Neural cell (in vitro differentiated cells): ENCODE results near the gene KIF5A. TPM values are rescaled to one million over a fixed set of nuclear protein-coding genes. Genes with fewer than 3 reads are reported as not detected.
"Not testable (repeated sequence)": the region's sequence is repeated elsewhere in the genome, so short reads cannot be mapped to it uniquely, and the experiment has no call there.

Source experiments
- H2AFZ ChIP-seq: fragments of 200-600, 300-800 bp; sonication (generic), shearing (Covaris generic); 2 replicates; pipeline ENCODE4 v1.6.0; 2014; ENCODE audit warnings: low read depth, mild to moderate bottlenecking, antibody characterized with exemption, low read length, moderate library complexity
- H3F3A ChIP-seq: fragments of 200-600 bp; shearing (Covaris generic); 2 replicates; pipeline ENCODE4 v1.6.1; 2016; ENCODE audit warnings: mild to moderate bottlenecking, moderate library complexity, mixed read lengths, antibody characterized with exemption, low read length; ENCODE audit not compliant: insufficient read depth, poor library complexity, severe bottlenecking
- H3K27ac ChIP-seq: fragments of 200-600, 300-800 bp; sonication (generic), shearing (Covaris generic); 2 replicates; pipeline ENCODE4 v1.5.1; 2014; ENCODE audit warnings: mild to moderate bottlenecking, low read length, moderate library complexity
- H3K27me3 ChIP-seq: fragments of 300-800, 200-600 bp; sonication (generic), shearing (Covaris generic); 2 replicates; pipeline ENCODE4 v1.6.0; 2014; ENCODE audit warnings: mild to moderate bottlenecking, low read depth, low read length, moderate library complexity; ENCODE audit not compliant: insufficient read depth
- H3K36me3 ChIP-seq: fragments of 300-800, 200-600 bp; sonication (generic), shearing (Covaris generic); 2 replicates; pipeline ENCODE4 v1.5.1; 2014; ENCODE audit warnings: mild to moderate bottlenecking, antibody characterized with exemption, low read length, moderate library complexity; ENCODE audit not compliant: insufficient read depth
- H3K4me2 ChIP-seq: fragments of 300-800, 200-600 bp; sonication (generic), shearing (Covaris generic); 2 replicates; pipeline ENCODE4 v1.6.0; 2014; ENCODE audit warnings: mild to moderate bottlenecking, low read length
- H3K4me3 ChIP-seq: fragments of 300-800, 200-600 bp; sonication (generic), shearing (Covaris generic); 2 replicates; pipeline ENCODE4 v1.5.1; 2014; ENCODE audit warnings: mild to moderate bottlenecking, low read length, moderate library complexity
- H3K79me2 ChIP-seq: fragments of 200-600 bp; shearing (Covaris generic); replicated peaks from 2 replicates; pipeline ENCODE4 v1.6.0; 2014; ENCODE audit warnings: mild to moderate bottlenecking, low read length, moderate library complexity; ENCODE audit not compliant: insufficient read depth
- H3K9ac ChIP-seq: fragments of 300-800, 200-600 bp; sonication (generic), shearing (Covaris generic); 2 replicates; pipeline ENCODE4 v1.6.1; 2016; ENCODE audit warnings: mild to moderate bottlenecking, low read length, mixed read lengths
- H3K9me2 ChIP-seq: fragments of 200-600 bp; shearing (Covaris generic); 2 replicates; pipeline ENCODE4 v1.6.1; 2016; ENCODE audit warnings: mild to moderate bottlenecking, low read length, mixed read lengths; ENCODE audit not compliant: insufficient read depth
- H3K9me3 ChIP-seq: fragments of 200-600, 300-800 bp; sonication (generic), shearing (Covaris generic); 2 replicates; pipeline ENCODE4 v1.6.1; 2016; ENCODE audit warnings: mild to moderate bottlenecking, mixed run types, low read length, moderate library complexity, mixed read lengths
- H4K20me1 ChIP-seq: fragments of 200-600 bp; shearing (Covaris generic); 2 replicates; pipeline ENCODE4 v1.6.1; 2016; ENCODE audit warnings: mild to moderate bottlenecking, mixed run types; ENCODE audit not compliant: insufficient read depth
- EP300 ChIP-seq: fragments of 450-650 bp; conservative IDR thresholded peaks from 2 replicates; pipeline ENCODE4 v1.6.1; 2014; ENCODE audit warnings: antibody characterized with exemption, mild to moderate bottlenecking, moderate library complexity; ENCODE audit not compliant: poor library complexity, severe bottlenecking
- EZH2 ChIP-seq: fragments of 200-600, 300-800 bp; shearing (Covaris generic), sonication (generic); IDR thresholded peaks from 2 replicates; pipeline ENCODE4 v1.6.1; 2014; ENCODE audit warnings: antibody characterized with exemption, low read length, borderline replicate concordance, mild to moderate bottlenecking; ENCODE audit not compliant: insufficient read depth, poor library complexity, severe bottlenecking
- MXI1 ChIP-seq: fragments of 450-650 bp; conservative IDR thresholded peaks from 2 replicates; pipeline ENCODE4 v1.6.1; 2014; ENCODE audit warnings: antibody characterized with exemption, mild to moderate bottlenecking; ENCODE audit not compliant: poor library complexity, severe bottlenecking
- POLR2AphosphoS5 ChIP-seq: IDR thresholded peaks from 2 replicates; pipeline ENCODE4 v1.6.1; 2012
- RAD21 ChIP-seq: fragments of 450-650 bp; conservative IDR thresholded peaks from 2 replicates; pipeline ENCODE4 v1.6.1; 2014; ENCODE audit warnings: antibody characterized with exemption, mild to moderate bottlenecking, moderate library complexity
- SMC3 ChIP-seq: fragments of 450-650 bp; conservative IDR thresholded peaks from 2 replicates; pipeline ENCODE4 v1.6.1; 2014; ENCODE audit warnings: antibody characterized with exemption, mild to moderate bottlenecking, moderate library complexity; ENCODE audit not compliant: poor library complexity
- TAF1 ChIP-seq: IDR thresholded peaks from 2 replicates; pipeline ENCODE4 v1.6.1; 2012; ENCODE audit warnings: low read depth
- polyA plus RNA-seq: library from polyadenylated mRNA; depleted of rRNA; stranded (reverse); fragments of >200 nt; gene quantifications from 2 replicates; pipeline ENCODE4 v1.2.3, GENCODE V29; 2014
- TF ChIP-seq, protein P1 (sequence below): fragments of 450-650 bp; IDR thresholded peaks from 2 replicates; pipeline ENCODE4 v1.5.1; 2014; ENCODE audit warnings: antibody characterized with exemption, mild to moderate bottlenecking, moderate library complexity; ENCODE audit not compliant: poor library complexity, severe bottlenecking
- TF ChIP-seq, protein P2 (sequence below): IDR thresholded peaks from 2 replicates; pipeline ENCODE4 v1.6.1; 2012; ENCODE audit warnings: borderline replicate concordance

KIF5A gene
- polyA plus RNA-seq, 1 donor from 2014 or later, result 58.8 TPM

DNA sequence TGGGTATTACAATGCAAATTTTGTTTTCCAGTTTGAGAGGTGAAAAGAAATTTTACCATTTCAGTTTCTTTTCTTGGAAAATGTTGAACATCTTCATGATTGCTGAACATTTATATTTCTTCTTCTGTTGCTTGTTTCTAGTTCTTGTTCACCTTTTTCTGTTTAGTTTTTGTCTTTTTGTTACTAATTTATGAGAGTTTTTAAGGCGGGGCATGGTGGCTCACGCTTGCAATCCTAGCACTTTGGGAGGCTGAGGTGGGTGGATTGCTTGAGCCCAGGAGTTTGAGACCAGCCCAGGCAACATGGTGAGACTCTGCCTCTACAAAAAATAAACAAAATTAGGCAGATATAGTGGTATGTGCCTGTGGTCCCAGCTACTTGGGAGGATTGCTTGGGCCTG is 10.7 kb downstream of the KIF5A start:
- Histone ChIP-seq H3K4me2 (no peak overlapping the region), H3K9ac (no peak overlapping the region), H3K79me2 (peaks cover 37% of the 10 kb centered on the region), H4K20me1 (no peaks in the 10 kb centered on the region), H3K9me3 (no peaks in the 10 kb centered on the region), H3F3A (no peaks in the 10 kb centered on the region), H3K4me3 (no peak overlapping the region), H3K9me2 (no peaks in the 10 kb centered on the region), H3K27ac (no peak overlapping the region), H3K36me3 (peaks cover 7% of the 10 kb centered on the region), H3K27me3 (no peaks in the 10 kb centered on the region), H2AFZ (no peak overlapping the region)
- TF ChIP-seq EZH2 (no peak), TAF1 (no peak), RAD21 (no peak), MXI1 (no peak), POLR2AphosphoS5 (no peak), SMC3 (no peak), EP300 (no peak)
- TF ChIP-seq, protein P1, sequence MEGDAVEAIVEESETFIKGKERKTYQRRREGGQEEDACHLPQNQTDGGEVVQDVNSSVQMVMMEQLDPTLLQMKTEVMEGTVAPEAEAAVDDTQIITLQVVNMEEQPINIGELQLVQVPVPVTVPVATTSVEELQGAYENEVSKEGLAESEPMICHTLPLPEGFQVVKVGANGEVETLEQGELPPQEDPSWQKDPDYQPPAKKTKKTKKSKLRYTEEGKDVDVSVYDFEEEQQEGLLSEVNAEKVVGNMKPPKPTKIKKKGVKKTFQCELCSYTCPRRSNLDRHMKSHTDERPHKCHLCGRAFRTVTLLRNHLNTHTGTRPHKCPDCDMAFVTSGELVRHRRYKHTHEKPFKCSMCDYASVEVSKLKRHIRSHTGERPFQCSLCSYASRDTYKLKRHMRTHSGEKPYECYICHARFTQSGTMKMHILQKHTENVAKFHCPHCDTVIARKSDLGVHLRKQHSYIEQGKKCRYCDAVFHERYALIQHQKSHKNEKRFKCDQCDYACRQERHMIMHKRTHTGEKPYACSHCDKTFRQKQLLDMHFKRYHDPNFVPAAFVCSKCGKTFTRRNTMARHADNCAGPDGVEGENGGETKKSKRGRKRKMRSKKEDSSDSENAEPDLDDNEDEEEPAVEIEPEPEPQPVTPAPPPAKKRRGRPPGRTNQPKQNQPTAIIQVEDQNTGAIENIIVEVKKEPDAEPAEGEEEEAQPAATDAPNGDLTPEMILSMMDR, result no peak
- TF ChIP-seq, protein P2, sequence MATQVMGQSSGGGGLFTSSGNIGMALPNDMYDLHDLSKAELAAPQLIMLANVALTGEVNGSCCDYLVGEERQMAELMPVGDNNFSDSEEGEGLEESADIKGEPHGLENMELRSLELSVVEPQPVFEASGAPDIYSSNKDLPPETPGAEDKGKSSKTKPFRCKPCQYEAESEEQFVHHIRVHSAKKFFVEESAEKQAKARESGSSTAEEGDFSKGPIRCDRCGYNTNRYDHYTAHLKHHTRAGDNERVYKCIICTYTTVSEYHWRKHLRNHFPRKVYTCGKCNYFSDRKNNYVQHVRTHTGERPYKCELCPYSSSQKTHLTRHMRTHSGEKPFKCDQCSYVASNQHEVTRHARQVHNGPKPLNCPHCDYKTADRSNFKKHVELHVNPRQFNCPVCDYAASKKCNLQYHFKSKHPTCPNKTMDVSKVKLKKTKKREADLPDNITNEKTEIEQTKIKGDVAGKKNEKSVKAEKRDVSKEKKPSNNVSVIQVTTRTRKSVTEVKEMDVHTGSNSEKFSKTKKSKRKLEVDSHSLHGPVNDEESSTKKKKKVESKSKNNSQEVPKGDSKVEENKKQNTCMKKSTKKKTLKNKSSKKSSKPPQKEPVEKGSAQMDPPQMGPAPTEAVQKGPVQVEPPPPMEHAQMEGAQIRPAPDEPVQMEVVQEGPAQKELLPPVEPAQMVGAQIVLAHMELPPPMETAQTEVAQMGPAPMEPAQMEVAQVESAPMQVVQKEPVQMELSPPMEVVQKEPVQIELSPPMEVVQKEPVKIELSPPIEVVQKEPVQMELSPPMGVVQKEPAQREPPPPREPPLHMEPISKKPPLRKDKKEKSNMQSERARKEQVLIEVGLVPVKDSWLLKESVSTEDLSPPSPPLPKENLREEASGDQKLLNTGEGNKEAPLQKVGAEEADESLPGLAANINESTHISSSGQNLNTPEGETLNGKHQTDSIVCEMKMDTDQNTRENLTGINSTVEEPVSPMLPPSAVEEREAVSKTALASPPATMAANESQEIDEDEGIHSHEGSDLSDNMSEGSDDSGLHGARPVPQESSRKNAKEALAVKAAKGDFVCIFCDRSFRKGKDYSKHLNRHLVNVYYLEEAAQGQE, result no peak

DNA sequence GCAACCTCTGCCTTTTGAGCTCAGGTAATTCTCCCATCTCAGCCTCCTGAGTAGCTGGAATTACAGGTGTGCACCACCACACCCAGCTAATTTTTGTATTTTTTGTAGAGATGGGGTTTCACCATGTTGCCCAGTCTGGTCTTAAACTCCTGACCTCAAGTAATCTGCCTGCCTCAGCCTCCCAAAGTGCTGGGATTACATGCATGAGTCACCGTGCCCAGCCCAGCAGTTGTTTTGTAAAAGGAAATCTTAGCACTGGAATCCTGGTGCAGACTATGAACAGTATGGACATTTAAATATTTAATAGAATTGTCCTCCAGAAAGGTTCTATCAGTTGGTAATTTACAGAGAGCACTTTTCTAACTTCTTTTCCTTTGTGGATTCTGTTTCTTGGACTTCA is 11.3 kb downstream of the KIF5A start:
- not testable (repeated sequence) for H3K9me3 ChIP-seq, H3K36me3 ChIP-seq

DNA sequence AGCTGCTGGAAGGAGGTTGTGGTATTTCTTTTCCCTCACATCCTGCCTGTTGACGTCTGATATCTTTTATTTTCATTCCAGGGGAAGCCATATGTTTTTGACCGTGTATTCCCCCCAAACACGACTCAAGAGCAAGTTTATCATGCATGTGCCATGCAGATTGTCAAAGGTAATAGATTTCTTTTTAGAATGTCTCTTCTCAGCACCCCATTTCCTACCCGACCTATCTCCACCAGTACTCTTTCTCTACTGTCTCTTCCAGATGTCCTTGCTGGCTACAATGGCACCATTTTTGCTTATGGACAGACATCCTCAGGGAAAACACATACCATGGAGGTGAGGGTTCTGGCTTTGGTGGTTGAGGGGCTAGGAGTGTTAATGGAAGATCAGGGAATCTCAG is 13.5 kb downstream of the KIF5A start:
- H3K27me3 ChIP-seq, result no peaks in the 10 kb centered on the region
- no peaks in the 10 kb centered on the region for H3K9me3 ChIP-seq
- TF ChIP-seq RAD21 (no peak), SMC3 (no peak), TAF1 (no peak), EP300 (no peak), POLR2AphosphoS5 (no peak), EZH2 (no peak), MXI1 (no peak)
- TF ChIP-seq, protein P1, result no peak
- TF ChIP-seq, protein P2, result no peak
- H3K9me2 ChIP-seq, result no peaks in the 10 kb centered on the region
- no peak overlapping the region for H2AFZ ChIP-seq
- no peaks in the 10 kb centered on the region for H3F3A ChIP-seq
- H4K20me1 ChIP-seq, result no peaks in the 10 kb centered on the region
- no peak overlapping the region for H3K4me2 ChIP-seq
- H3K79me2 ChIP-seq, result peaks cover 24% of the 10 kb centered on the region
- no peak overlapping the region for H3K4me3 ChIP-seq
- H3K27ac ChIP-seq, result no peak overlapping the region
- H3K9ac ChIP-seq, result no peak overlapping the region
- peaks cover 7% of the 10 kb centered on the region for H3K36me3 ChIP-seq

More for the DNA sequence above, 11.3 kb downstream of the KIF5A start:
- H2AFZ ChIP-seq, H3K4me3 ChIP-seq, H3K4me2 ChIP-seq, H3K9ac ChIP-seq, H3K9me2 ChIP-seq, H3K27ac ChIP-seq, H4K20me1 ChIP-seq, H3F3A ChIP-seq, H3K27me3 ChIP-seq: not testable (repeated sequence)
- H3K79me2 ChIP-seq, result peaks cover 37% of the 10 kb centered on the region
